NT2/D1 (cell line): ENCODE results near the gene PIK3R1.

ENCODE experiments used
- YY1 ChIP-seq: IDR thresholded peaks from 2 replicates; pipeline ENCODE4 v1.6.1; 2011; ENCODE audit not compliant: insufficient read length, insufficient read depth
- ZNF274 ChIP-seq: IDR thresholded peaks from 2 replicates; pipeline ENCODE4 v1.6.1; 2011; ENCODE audit warnings: mild to moderate bottlenecking, low read depth, low read length

- TF ChIP-seq ZNF274 (no peak), YY1 (no peak)
Measured at GRCh38 chr5:68268101-68268851, 52.7 kb downstream of the PIK3R1 start.
